Left renal cortex interstitium (tissue), 4 donors: ENCODE results near the gene TTC9B. TPM values are rescaled to one million over a fixed set of nuclear protein-coding genes. Genes with fewer than 3 reads are reported as not detected.
"Not testable (repeated sequence)": the region's sequence is repeated elsewhere in the genome, so short reads cannot be mapped to it uniquely, and the experiment has no call there.

Experiments used
- DNase-seq, 4 donors: peaks; one replicate each; pipeline ENCODE4 v3.0.0-alpha.2; 2013; ENCODE audit warnings: low read depth in 4 of 4, low spot score in 2 of 4, missing footprints in 1 of 4
- polyA plus RNA-seq, 4 donors: library from polyadenylated mRNA; unstranded; fragments of 120-200 nt; gene quantifications; one replicate each; pipeline ENCODE4 v1.2.1, GENCODE V29; 2013; ENCODE audit not compliant: insufficient read length in 4 of 4

TTC9B gene
- polyA plus RNA-seq, 4 donors: 0.07 to 0.47 (median 0.14) TPM; not detected in 1

GRCh38 chr19:40178756-40179155 lies 39.4 kb downstream of the TTC9B start:
- no peak for DNase-seq

GRCh38 chr19:40177286-40178070 lies 40.7 kb downstream of the TTC9B start:
- no peak for DNase-seq

DNA sequence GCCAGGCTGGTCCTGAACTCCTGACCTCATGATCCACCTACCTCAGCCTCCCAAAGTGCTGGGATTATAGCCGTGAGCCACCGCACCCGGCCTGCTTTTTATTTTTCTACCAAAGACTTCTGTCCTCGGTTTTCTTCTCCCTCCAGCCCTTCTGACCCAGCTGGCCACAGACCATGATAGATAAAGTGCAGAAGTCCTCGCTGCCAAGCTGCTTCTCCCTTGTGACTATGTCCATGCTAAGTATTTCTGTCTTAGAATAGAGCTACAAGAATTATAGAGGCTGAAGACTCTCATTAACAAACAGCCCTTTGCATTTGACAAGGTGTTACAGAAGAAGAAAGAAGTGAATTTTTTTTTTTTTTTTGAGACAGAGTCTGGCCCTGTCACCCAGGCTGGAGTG lies 42.4 kb downstream of the TTC9B start:
- no peak for DNase-seq

DNA sequence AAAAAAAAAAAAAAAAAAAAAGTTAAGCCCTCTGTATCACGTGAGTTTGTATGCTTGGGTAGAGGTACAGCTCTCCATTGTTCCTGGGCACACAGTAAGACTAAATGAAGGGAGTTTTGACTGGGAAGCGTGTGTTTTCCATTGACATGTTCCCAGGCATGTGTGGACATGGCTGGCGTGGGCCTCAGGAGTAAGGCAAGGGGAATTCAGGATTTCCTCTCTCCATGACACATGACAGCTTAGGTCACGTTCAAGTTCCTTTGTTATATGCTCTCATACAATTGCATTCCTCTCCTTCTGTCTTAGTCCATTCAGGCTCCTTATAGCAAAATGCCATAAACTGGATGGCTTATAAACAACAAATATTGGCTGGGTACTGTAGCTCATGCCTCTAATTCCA lies 44.1 kb downstream of the TTC9B start:
- no peak for DNase-seq

- DNase-seq: not testable (repeated sequence)
These were observed 46.9 kb downstream of the TTC9B start for GRCh38 chr19:40171293-40171692.

DNA sequence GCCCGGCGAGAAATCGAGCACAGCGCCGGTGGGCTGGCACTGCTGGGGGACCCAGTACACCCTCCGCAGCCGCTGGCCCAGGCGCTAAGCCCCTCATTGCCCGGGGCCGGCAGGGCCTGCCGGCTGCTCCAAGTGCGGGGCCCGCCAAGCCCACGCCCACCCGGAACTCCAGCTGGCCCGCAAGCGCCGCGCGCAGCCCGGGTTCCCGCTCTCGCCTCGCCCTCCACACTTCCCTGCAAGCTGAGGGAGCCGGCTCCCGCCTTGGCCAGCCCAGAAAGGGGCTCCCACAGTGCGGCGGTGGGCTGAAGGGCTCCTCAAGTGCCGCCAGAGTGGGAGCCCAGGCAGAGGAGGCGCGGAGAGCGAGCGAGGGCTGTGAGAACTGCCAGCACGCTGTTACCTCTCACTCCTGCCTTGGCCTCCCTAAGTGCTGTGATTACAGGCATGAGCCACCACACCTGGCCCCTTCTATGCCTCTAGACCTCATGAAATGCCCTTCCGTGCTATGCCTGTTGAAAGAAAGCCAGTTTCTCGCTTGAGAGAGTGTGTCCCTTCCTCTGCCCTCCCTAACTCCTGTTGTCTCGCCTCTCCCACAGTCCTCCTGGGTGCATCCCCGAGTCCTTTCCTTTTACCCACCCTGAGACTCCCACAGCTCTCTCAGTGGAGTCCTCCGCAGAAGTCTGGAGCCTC lies 47.7 kb downstream of the TTC9B start:
- not testable (repeated sequence) for DNase-seq

GRCh38 chr19:40169482-40170302 lies 48.5 kb downstream of the TTC9B start:
- DNase-seq: not testable (repeated sequence)

Other genes with a start within 250 kb of the TTC9B start
- gene PSMC4, start 247.2 kb downstream of the TTC9B start, polyA plus RNA-seq: 100 to 1,000 TPM in 2 of 4 donors, 10 to 100 TPM in 2; 81.2 to 103 (median 99.1) TPM
- 10 to 100 TPM in 1 of 4 donors, 1 to 10 TPM in 3; 5.4 to 12.0 (median 7.6) TPM for gene ZNF546, start 221.3 kb downstream of the TTC9B start, polyA plus RNA-seq
- gene ZNF780B, start 162.2 kb downstream of the TTC9B start, polyA plus RNA-seq: 10 to 100 TPM; 18.1 to 45.5 (median 29.5) TPM
- gene ZNF780A, start 127.4 kb downstream of the TTC9B start, polyA plus RNA-seq: 10 to 100 TPM; 17.4 to 19.8 (median 18.6) TPM
- gene MAP3K10, start 27.0 kb downstream of the TTC9B start, polyA plus RNA-seq: 10 to 100 TPM; 10.8 to 19.3 (median 17.4) TPM
- 1 to 10 TPM; 1.0 to 2.6 (median 1.9) TPM for gene CCNP, start 8.3 kb upstream of the TTC9B start, polyA plus RNA-seq
- gene AKT2, start 67.0 kb upstream of the TTC9B start, polyA plus RNA-seq: 100 to 1,000 TPM; 131 to 226 (median 200) TPM
- gene C19orf47, start 130.0 kb upstream of the TTC9B start, polyA plus RNA-seq: 10 to 100 TPM in 3 of 4 donors, 1 to 10 TPM in 1; 9.7 to 16.8 (median 14.1) TPM
- gene PLD3, start 130.3 kb upstream of the TTC9B start, polyA plus RNA-seq: 100 to 1,000 TPM; 215 to 340 (median 265) TPM
- under 1 TPM; 0.06 to 0.18 (median 0.14) TPM for gene HIPK4, start 171.8 kb upstream of the TTC9B start, polyA plus RNA-seq
- gene PRX, start 195.0 kb upstream of the TTC9B start, polyA plus RNA-seq: 10 to 100 TPM; 10.4 to 15.5 (median 13.0) TPM
- gene SERTAD1, start 207.6 kb upstream of the TTC9B start, polyA plus RNA-seq: 10 to 100 TPM in 1 of 4 donors, 1 to 10 TPM in 3; 6.9 to 12.7 (median 8.3) TPM
- gene SERTAD3, start 226.0 kb upstream of the TTC9B start, polyA plus RNA-seq: 10 to 100 TPM; 29.5 to 49.1 (median 38.5) TPM
- gene BLVRB, start 247.4 kb upstream of the TTC9B start, polyA plus RNA-seq: 10 to 100 TPM; 40.4 to 67.0 (median 49.9) TPM
- 1 to 10 TPM in 3 of 4 donors, under 1 TPM in 1; 0.92 to 2.2 (median 1.6) TPM for gene SPTBN4, start 248.6 kb upstream of the TTC9B start, polyA plus RNA-seq